Measurements from ENCODE around the gene TUBG2. TPM values are rescaled to one million over a fixed set of nuclear protein-coding genes. Genes with fewer than 3 reads are reported as not detected.

Gene TUBG2
- total RNA-seq, 2 experiments from 2014 or later: 7.5 TPM

DNA sequence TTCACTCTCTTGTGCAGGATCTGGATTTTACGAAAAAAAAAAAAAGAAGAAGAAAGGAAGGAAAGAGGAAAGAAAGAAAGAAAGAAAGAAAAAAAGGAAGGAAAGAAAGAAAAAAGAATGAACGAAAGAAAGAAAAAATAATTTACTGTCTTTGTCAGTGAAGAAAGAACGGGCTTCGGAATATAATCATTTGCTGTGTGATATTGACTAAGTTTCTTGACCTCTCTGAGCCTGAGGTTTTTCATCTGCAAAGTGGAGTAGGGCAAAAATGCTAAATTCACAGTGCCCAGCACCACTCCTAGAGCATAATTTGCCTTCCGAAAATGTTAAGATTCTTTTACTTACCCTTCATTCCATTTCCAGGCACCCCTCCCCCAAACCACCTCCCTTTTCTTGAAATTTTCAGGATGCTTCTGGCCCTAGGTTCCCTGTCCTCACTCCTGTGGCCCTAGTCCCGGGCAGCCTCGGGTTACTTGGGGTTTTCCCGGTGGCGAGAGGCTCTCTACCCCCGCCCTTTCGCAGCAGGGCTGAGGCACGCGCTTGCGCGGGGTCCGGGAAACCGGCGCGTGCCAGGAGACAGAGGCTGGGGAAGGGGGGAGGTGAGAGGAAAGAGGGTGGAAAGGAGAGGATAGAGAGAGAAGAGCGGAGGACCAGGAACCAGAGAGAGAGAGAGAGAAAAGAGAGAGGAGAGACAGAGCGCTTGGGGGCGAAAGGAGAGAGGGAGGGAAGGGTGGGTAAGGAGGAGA lies 23.1 kb downstream of the TUBG2 start, which contains the start of gene CNTNAP1:
Gene CNTNAP1, plus strand, starts transcription at position 556 of the 746 bp plus-strand sequence. CDS start 299 bp downstream, outside the sequence.
- DNase-seq (no peak), ATAC-seq (no peak)
- Mint-ChIP-seq H3K4me3 (peak within 1 kb of the TSS; percentile 61), H3K27ac (no peak within 1 kb of the TSS), H3K4me1 (ENCODE audit: low read depth) (peaks cover 45% of the 10 kb centered on the region), H3K27me3 (peaks cover 39% of the 10 kb centered on the region), H3K36me3 (ENCODE audit: low read depth) (no peaks in the 10 kb centered on the region), H3K9me3 (no peaks in the 10 kb centered on the region)
- TF ChIP-seq, protein P1, sequence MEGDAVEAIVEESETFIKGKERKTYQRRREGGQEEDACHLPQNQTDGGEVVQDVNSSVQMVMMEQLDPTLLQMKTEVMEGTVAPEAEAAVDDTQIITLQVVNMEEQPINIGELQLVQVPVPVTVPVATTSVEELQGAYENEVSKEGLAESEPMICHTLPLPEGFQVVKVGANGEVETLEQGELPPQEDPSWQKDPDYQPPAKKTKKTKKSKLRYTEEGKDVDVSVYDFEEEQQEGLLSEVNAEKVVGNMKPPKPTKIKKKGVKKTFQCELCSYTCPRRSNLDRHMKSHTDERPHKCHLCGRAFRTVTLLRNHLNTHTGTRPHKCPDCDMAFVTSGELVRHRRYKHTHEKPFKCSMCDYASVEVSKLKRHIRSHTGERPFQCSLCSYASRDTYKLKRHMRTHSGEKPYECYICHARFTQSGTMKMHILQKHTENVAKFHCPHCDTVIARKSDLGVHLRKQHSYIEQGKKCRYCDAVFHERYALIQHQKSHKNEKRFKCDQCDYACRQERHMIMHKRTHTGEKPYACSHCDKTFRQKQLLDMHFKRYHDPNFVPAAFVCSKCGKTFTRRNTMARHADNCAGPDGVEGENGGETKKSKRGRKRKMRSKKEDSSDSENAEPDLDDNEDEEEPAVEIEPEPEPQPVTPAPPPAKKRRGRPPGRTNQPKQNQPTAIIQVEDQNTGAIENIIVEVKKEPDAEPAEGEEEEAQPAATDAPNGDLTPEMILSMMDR (IDR thresholded peaks at IDR 0.05): no peak
- ChIA-PET POLR2A (interaction anchor here (1.1 to 1.5 kb wide), 4 partner anchors 10 to 142 kb away, joined by 3 to 7 read pairs (median 6); partner anchors contain the start of genes BECN1 and PSMC3IP), CTCF (interaction anchor here (1.6 to 2.2 kb wide), 3 partner anchors 80 to 104 kb away, joined by 5 to 12 read pairs (median 5); partner anchors contain the start of gene PSMC3IP)
- intact Hi-C loops (cut with micrococcal nuclease): no loop called here

DNA sequence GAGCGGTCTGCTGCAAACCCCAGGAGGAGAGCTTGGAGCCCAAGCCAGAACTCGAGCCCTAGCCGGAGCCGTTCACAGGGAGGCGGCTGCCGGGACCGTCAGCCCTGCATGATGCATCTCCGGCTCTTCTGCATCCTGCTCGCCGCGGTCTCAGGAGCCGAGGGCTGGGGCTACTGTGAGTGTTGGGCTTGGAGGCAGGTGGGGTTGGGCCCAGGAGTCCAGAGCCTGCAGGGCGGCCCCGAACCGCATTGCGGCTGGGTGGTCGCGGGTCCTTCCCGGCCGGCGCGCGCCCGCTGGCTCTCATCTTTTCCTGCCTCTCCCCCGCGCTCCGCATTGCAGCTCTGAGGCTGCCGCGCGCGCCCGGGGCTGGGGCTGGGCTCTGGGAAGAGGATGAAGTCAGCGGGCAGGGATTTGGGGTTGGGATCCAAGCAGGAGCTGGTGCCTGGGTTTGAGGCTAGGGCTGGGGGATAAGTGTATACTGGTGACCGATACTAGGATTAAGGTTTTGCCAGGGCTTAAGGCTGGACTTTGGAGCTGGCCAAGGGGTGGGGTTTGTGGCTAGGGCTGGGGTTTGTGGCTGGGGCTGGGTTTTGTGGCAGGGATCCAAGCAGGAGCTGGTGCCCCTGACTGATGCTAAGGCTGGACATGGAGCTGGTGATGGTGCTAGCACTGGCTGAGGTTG lies 23.8 kb downstream of the TUBG2 start:
- ChIA-PET CTCF (interaction anchor here (1.6 to 2.2 kb wide), 5 partner anchors 9 to 105 kb away, joined by 4 to 12 read pairs (median 5); partner anchors contain the start of gene PSMC3IP), POLR2A (interaction anchor here (0.7 to 1.5 kb wide), 7 partner anchors 9 to 304 kb away, joined by 3 to 7 read pairs (median 5); partner anchors contain the start of genes BECN1 and PSMC3IP)
- H3K4me3 Mint-ChIP-seq: peak overlapping the region; percentile 61
- peaks cover 39% of the 10 kb centered on the region for H3K27me3 Mint-ChIP-seq
- DNase-seq: peak; percentile 57
- TF ChIP-seq, protein P1 (IDR thresholded peaks at IDR 0.05): no peak
- peaks cover 41% of the 10 kb centered on the region for H3K4me1 Mint-ChIP-seq (ENCODE audit: low read depth)
- ATAC-seq: no peak
- H3K36me3 Mint-ChIP-seq (ENCODE audit: low read depth): no peaks in the 10 kb centered on the region
- H3K9me3 Mint-ChIP-seq: no peaks in the 10 kb centered on the region
- intact Hi-C loops (cut with micrococcal nuclease): no loop called here
- H3K27ac Mint-ChIP-seq: no peak overlapping the region

DNA sequence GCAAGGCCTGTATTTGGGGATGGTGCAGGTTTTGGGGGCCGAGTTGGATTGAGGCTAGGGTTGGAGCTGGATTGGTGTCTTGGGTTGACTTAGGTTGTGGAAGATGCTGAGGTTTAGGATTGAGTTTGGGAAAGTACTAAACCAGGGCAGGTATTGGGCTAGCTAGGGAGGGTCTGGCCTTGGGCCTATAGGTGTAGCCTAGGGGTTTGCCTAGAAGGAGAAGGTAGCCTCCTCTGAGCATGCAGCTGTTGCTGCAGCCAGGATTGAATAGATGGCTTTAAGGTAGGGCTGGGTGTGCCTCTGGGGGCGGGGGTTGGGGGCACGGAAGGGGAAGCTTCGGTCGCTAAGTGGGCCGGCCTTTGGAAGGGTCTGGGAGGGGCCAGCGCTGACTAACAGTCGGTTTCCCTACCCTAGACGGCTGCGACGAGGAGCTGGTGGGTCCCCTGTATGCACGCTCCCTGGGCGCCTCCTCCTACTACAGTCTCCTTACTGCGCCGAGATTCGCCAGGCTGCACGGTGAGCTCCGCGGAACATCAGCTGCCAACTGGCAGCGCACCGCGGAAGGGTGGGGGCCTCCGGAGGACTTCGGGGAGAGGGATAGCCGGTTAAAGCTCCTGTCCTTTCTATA lies 24.4 kb downstream of the TUBG2 start:
- no peaks in the 10 kb centered on the region for H3K36me3 Mint-ChIP-seq (ENCODE audit: low read depth)
- H3K4me1 Mint-ChIP-seq (ENCODE audit: low read depth): peaks cover 37% of the 10 kb centered on the region
- no peaks in the 10 kb centered on the region for H3K9me3 Mint-ChIP-seq
- POLR2A ChIA-PET: interaction anchor here (0.6 to 1.5 kb wide), 10 partner anchors 9 to 304 kb away, joined by 3 to 7 read pairs (median 3); partner anchors contain the start of genes BECN1 and PSMC3IP
- TF ChIP-seq, protein P1 (IDR thresholded peaks at IDR 0.05): no peak
- DNase-seq: peak; percentile 41
- peaks cover 39% of the 10 kb centered on the region for H3K27me3 Mint-ChIP-seq
- no peak for ATAC-seq
- no peak overlapping the region for H3K27ac Mint-ChIP-seq
- intact Hi-C loops (cut with micrococcal nuclease): no loop called here
- CTCF ChIA-PET: interaction anchor here (0.7 to 2.2 kb wide), 6 partner anchors 9 to 105 kb away, joined by 3 to 12 read pairs (median 4); partner anchors contain the start of gene PSMC3IP
- no peak overlapping the region for H3K4me3 Mint-ChIP-seq

DNA sequence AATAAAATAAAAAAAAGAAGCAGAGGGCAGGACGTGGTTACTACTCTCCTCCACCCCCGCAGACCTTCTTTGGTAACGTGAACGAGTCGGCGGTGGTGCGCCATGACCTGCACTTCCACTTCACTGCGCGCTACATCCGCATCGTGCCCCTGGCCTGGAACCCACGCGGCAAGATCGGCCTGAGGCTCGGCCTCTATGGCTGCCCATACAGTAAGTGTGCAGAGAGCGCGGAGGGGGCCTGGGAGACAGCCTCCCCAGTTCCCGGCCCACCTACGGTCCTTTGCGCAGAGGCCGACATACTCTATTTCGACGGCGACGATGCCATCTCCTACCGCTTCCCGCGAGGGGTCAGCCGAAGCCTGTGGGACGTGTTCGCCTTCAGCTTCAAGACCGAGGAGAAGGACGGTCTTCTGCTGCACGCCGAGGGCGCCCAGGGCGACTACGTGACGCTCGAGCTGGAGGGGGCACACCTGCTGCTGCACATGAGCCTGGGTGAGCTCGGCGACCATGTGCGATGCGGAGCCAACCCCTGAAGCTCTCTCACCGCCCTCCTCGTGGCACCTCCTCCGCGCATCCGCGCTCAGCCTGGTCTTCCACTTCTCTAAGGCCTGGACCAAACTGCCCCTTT lies 26.0 kb downstream of the TUBG2 start:
- Mint-ChIP-seq H3K4me3 (no peak overlapping the region), H3K27me3 (peaks cover 37% of the 10 kb centered on the region), H3K27ac (no peak overlapping the region), H3K9me3 (no peaks in the 10 kb centered on the region), H3K4me1 (ENCODE audit: low read depth) (peaks cover 28% of the 10 kb centered on the region), H3K36me3 (ENCODE audit: low read depth) (no peaks in the 10 kb centered on the region)
- DNase-seq: no peak
- CTCF ChIA-PET: interaction anchor here (0.6 to 2.0 kb wide), 2 partner anchors 11 to 489 kb away, joined by 3 to 4 read pairs; no protein-coding TSS in a partner anchor
- intact Hi-C loops (cut with micrococcal nuclease): no loop called here
- TF ChIP-seq, protein P1 (IDR thresholded peaks at IDR 0.05): no peak
- POLR2A ChIA-PET: interaction anchor here (1.1 kb wide), 2 partner anchors 77 to 107 kb away, joined by 3 read pairs; no protein-coding TSS in a partner anchor
- ATAC-seq: no peak

All from activated CD8-positive, alpha-beta T cell treated with anti-CD3 and anti-CD28 coated beads for 36 hours (primary cell).